ENCODE measurements around the gene ALX4.

Gene ALX4

GRCh38 chr11:44221456-44221855 is 88.5 kb downstream of the ALX4 start:
- intact Hi-C loops (cut with DNase I) = no loop called here

GRCh38 chr11:44219830-44220796 is 89.8 kb downstream of the ALX4 start:
- DNase-seq = no peak
- intact Hi-C loops (cut with DNase I) = no loop called here

More at GRCh38 chr11:44221456-44221855, 88.5 kb downstream of the ALX4 start:
- no peak for DNase-seq

- no peak for DNase-seq
- intact Hi-C loops (cut with DNase I) = no loop called here
Observed at GRCh38 chr11:44217432-44217831, 92.5 kb downstream of the ALX4 start.

GRCh38 chr11:44213148-44213547 is 96.8 kb downstream of the ALX4 start:
- intact Hi-C loops (cut with DNase I) = no loop called here

GRCh38 chr11:44212128-44212527 is 97.8 kb downstream of the ALX4 start:
- no peak for DNase-seq
- intact Hi-C loops (cut with DNase I) = no loop called here

More at GRCh38 chr11:44213148-44213547, 96.8 kb downstream of the ALX4 start:
- no peak for DNase-seq

Measured in posterior cingulate gyrus (tissue), 11 donors.